Left renal cortex interstitium (tissue), 4 donors: Measurements from ENCODE around the gene COQ3. TPM values are rescaled to one million over a fixed set of nuclear protein-coding genes. Genes with fewer than 3 reads are reported as not detected.
A peak's percentile ranks its signal among the peaks of the same experiment; 100 is the strongest.

ENCODE experiments used
- DNase-seq, 4 donors: peaks; one replicate each; pipeline ENCODE4 v3.0.0-alpha.2; 2013; ENCODE audit warnings: low read depth in 4 of 4, low spot score in 2 of 4, missing footprints in 1 of 4
- polyA plus RNA-seq, 4 donors: library from polyadenylated mRNA; unstranded; fragments of 120-200 nt; gene quantifications; one replicate each; pipeline ENCODE4 v1.2.1, GENCODE V29; 2013; ENCODE audit not compliant: insufficient read length in 4 of 4

The COQ3 gene
- polyA plus RNA-seq, 4 donors: 10.3 to 13.7 (median 13.0) TPM

- DNase-seq: peak in 1 of 4 donors; percentile 0
Measured at GRCh38 chr6:99393366-99393697, 663 bp downstream of the COQ3 start.

GRCh38 chr6:99390896-99391295, 3.1 kb downstream of the COQ3 start:
- no peak for DNase-seq

- DNase-seq: no peak
Measured at GRCh38 chr6:99384507-99384906, 9.5 kb downstream of the COQ3 start.

GRCh38 chr6:99378636-99379035, 15.4 kb downstream of the COQ3 start:
- DNase-seq: no peak

GRCh38 chr6:99369533-99369932, 24.5 kb downstream of the COQ3 start:
- no peak for DNase-seq

- DNase-seq: no peak
Measured at GRCh38 chr6:99366852-99367251, 27.1 kb downstream of the COQ3 start.

GRCh38 chr6:99364026-99364425, 30.0 kb downstream of the COQ3 start:
- no peak for DNase-seq

- DNase-seq: no peak
Measured at GRCh38 chr6:99362678-99363268, 31.2 kb downstream of the COQ3 start.

GRCh38 chr6:99359800-99360199, 34.2 kb downstream of the COQ3 start:
- no peak for DNase-seq

GRCh38 chr6:99356641-99357040, 37.4 kb downstream of the COQ3 start:
- DNase-seq: no peak

GRCh38 chr6:99354983-99355382, 39.0 kb downstream of the COQ3 start:
- no peak for DNase-seq

- DNase-seq: no peak
Measured at GRCh38 chr6:99353126-99353525, 40.9 kb downstream of the COQ3 start.

- no peak for DNase-seq
Measured at GRCh38 chr6:99350573-99350972, 43.4 kb downstream of the COQ3 start.

GRCh38 chr6:99349171-99350141, 44.5 kb downstream of the COQ3 start, which contains the start of gene FAXC:
TSS of gene FAXC (minus strand) at chr6:99349674. CDS start at chr6:99349372, 302 bp downstream.
- no peak for DNase-seq

GRCh38 chr6:99348288-99349170, 45.5 kb downstream of the COQ3 start:
- no peak for DNase-seq

- no peak for DNase-seq
Measured at GRCh38 chr6:99347804-99348203, 46.2 kb downstream of the COQ3 start.

GRCh38 chr6:99346595-99346994, 47.4 kb downstream of the COQ3 start:
- no peak for DNase-seq

- no peak for DNase-seq
Measured at GRCh38 chr6:99345164-99345563, 48.8 kb downstream of the COQ3 start.

GRCh38 chr6:99344289-99344688, 49.7 kb downstream of the COQ3 start:
- DNase-seq: no peak

- no peak for DNase-seq
Measured at GRCh38 chr6:99341862-99342455, 52.0 kb downstream of the COQ3 start.

GRCh38 chr6:99338188-99338587, 55.8 kb downstream of the COQ3 start:
- no peak for DNase-seq
